ENCODE data around the gene EVI5L.

DNA sequence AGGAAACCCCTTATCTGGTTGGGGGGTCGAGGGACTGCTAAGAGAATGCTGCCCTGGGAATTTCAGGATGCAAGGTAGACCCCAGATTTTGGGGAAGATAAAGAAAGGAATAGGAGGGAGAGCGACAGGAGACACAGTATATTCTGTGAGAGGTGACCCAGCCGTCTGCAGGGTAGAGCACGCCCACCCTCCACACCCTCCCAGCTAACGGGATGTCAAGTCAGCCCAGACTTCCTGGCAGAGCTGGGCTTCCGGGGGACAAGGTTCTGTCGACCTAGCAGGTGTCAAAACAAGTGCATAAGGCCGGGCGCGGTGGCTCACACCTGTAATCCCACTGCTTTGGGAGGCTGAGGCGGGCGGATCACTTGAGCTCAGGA lies 44.9 kb downstream of the EVI5L start:
- TF ChIP-seq TOX (CRISPR knock-in tag; IDR thresholded peaks at IDR 0.05; ENCODE audit: borderline replicate concordance) (no peak), ZFP30 (CRISPR knock-in tag; IDR thresholded peaks at IDR 0.05) (no peak)
- TF ChIP-seq, protein P1, sequence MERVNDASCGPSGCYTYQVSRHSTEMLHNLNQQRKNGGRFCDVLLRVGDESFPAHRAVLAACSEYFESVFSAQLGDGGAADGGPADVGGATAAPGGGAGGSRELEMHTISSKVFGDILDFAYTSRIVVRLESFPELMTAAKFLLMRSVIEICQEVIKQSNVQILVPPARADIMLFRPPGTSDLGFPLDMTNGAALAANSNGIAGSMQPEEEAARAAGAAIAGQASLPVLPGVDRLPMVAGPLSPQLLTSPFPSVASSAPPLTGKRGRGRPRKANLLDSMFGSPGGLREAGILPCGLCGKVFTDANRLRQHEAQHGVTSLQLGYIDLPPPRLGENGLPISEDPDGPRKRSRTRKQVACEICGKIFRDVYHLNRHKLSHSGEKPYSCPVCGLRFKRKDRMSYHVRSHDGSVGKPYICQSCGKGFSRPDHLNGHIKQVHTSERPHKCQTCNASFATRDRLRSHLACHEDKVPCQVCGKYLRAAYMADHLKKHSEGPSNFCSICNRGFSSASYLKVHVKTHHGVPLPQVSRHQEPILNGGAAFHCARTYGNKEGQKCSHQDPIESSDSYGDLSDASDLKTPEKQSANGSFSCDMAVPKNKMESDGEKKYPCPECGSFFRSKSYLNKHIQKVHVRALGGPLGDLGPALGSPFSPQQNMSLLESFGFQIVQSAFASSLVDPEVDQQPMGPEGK (CRISPR knock-in tag; IDR thresholded peaks at IDR 0.05; ENCODE audit: borderline replicate concordance) = no peak
